ENCODE data around the gene KCNB1.

- TF ChIP-seq CTCF (IDR thresholded peaks at IDR 0.05) (no peak), ZFX (IDR thresholded peaks at IDR 0.05; ENCODE audit: borderline replicate concordance) (no peak)
Observed at GRCh38 chr20:49462626-49463025, 19.8 kb downstream of the KCNB1 start.

Data from 22Rv1 (cell line).